ENCODE data around the gene ABHD12B.

ABHD12B gene

GRCh38 chr14:50936016-50936340, 64.1 kb downstream of the ABHD12B start:
- no peak for TF ChIP-seq CTCF (IDR thresholded peaks at IDR 0.05)

- TF ChIP-seq CTCF (IDR thresholded peaks at IDR 0.05), result no peak
Measured at GRCh38 chr14:50936882-50937281, 65.0 kb downstream of the ABHD12B start.

GRCh38 chr14:50937325-50937724, 65.5 kb downstream of the ABHD12B start:
- TF ChIP-seq CTCF (IDR thresholded peaks at IDR 0.05), result no peak

GRCh38 chr14:50937800-50938199, 65.9 kb downstream of the ABHD12B start:
- TF ChIP-seq CTCF (IDR thresholded peaks at IDR 0.05), result no peak

GRCh38 chr14:50941151-50941550, 69.3 kb downstream of the ABHD12B start:
- TF ChIP-seq CTCF (IDR thresholded peaks at IDR 0.05), result no peak

- no peak for TF ChIP-seq CTCF (IDR thresholded peaks at IDR 0.05)
Measured at GRCh38 chr14:50943261-50943942, 71.5 kb downstream of the ABHD12B start.

- no peak for TF ChIP-seq CTCF (IDR thresholded peaks at IDR 0.05)
Measured at GRCh38 chr14:50943943-50944646, 72.2 kb downstream of the ABHD12B start, which contains the start of gene PYGL. Gene PYGL (minus strand): TSS chr14:50944483. CDS start chr14:50944403, 80 bp downstream.
